ENCODE results near the gene ERC2.
A peak's percentile ranks its signal among the peaks of the same experiment; 100 is the strongest.

Gene ERC2

DNA sequence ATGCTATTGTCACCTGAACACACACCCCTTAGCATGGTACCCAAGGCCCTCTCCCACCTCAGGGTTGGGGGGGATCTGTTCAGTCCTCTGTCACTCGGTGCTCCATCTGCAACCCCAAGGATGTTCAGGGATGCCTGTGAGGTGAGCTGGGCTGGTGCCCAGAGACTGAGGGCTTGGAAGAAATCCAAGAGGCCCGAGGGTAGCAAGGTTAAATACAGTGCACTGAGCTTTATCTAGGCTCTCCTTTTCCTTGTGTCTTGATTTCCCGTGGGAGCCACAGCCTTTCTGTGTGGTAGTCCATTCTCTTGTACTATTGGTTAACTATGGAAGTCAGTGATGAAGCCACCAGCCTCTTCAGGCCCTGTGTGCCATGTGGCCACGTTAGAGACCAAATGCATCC is 962.5 kb downstream of the ERC2 start (continued):
- TF ChIP-seq, protein P1, sequence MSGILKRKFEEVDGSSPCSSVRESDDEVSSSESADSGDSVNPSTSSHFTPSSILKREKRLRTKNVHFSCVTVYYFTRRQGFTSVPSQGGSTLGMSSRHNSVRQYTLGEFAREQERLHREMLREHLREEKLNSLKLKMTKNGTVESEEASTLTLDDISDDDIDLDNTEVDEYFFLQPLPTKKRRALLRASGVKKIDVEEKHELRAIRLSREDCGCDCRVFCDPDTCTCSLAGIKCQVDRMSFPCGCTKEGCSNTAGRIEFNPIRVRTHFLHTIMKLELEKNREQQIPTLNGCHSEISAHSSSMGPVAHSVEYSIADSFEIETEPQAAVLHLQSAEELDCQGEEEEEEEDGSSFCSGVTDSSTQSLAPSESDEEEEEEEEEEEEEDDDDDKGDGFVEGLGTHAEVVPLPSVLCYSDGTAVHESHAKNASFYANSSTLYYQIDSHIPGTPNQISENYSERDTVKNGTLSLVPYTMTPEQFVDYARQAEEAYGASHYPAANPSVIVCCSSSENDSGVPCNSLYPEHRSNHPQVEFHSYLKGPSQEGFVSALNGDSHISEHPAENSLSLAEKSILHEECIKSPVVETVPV (CRISPR knock-in tag; IDR thresholded peaks at IDR 0.05) = no peak

DNA sequence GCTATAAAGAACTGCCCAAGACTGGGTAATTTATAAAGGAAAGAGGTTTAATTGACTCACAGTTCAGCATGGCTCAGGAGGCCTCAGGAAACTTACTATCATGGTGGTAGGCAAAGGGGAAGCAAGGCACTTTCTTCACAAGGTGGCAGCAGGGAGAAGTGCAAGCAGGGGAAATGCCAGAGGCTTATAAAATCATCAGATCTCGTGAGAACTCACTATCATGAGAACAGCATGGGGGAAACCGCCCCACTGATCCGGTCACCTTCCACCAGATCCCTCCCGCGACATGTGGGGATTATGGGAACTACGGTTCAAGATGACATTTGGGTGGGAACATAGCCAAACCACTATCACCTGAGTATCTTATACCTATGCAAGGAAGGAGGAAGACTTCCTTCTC is 963.2 kb downstream of the ERC2 start:
- ATAC-seq = peak; percentile 76

DNA sequence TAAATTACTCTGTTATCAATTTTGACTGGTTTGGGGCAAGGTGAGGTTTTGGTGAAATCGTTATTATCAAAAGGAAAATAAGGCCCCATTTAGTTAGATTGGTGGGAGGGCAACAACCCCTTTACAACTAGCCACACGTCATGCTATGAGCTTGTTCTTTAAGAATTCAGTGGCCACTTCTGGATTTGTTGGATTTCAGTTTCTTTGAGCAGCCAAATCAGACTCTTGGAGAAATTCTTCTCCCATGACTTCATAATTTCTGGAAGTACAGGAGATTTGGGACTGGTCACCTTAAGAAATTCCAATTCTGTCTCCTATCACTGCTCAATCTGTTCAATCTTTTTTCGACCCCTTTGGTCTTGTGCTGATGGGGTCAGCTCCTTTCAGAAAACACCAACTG is 966.4 kb downstream of the ERC2 start:
- no peak for ATAC-seq

DNA sequence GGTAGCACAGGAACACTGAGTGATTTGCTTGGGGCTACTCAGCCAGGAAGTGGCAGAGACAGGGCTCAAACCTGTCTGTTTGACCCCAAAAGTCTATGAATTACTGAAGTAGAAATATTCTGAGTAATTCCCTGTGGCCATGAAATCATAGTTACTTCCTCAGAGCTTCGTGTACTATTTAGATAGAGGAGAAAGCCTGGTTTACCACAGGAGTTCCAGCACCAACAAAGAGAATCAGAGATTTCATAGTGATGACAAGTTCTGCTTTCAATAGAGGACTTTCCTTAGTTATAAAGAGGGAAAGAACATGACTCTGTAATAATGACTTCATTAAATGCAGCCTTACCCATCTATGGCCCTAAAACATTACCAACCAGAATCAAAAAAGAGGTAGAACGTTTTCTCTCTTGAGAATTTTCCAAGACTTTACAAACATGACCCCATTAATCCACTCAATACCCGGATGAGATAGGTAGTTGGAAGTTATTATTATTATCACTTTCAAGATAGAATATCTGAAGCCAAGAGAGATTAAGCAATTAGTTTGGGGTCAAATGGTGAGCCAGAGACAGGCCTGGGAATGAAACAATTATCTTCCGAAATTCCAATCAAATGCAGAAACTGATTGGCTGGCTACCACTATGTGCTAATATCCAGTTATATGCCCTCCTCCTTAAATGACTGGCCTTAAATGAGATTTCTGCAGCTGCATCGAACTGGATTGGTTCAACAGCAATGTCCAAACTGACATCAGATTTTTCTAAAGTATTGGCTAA is 967.5 kb downstream of the ERC2 start:
- no peak for ATAC-seq
- TF ChIP-seq, protein P1 (CRISPR knock-in tag; IDR thresholded peaks at IDR 0.05) = no peak
- TF ChIP-seq ZNF8 (CRISPR knock-in tag; IDR thresholded peaks at IDR 0.05) (no peak), ARNTL (CRISPR knock-in tag; IDR thresholded peaks at IDR 0.05; ENCODE audit: borderline replicate concordance, low read depth) (no peak), SNAI2 (CRISPR knock-in tag; IDR thresholded peaks at IDR 0.05) (no peak), BACH2 (CRISPR knock-in tag; IDR thresholded peaks at IDR 0.05; ENCODE audit: borderline replicate concordance) (no peak), CSDC2 (CRISPR knock-in tag; IDR thresholded peaks at IDR 0.05) (no peak), OSR1 (CRISPR knock-in tag; IDR thresholded peaks at IDR 0.05) (no peak), ZFP30 (CRISPR knock-in tag; IDR thresholded peaks at IDR 0.05) (no peak), GLIS3 (CRISPR knock-in tag; IDR thresholded peaks at IDR 0.05) (no peak), ZFP3 (CRISPR knock-in tag; IDR thresholded peaks at IDR 0.05) (no peak), ISL1 (CRISPR knock-in tag; IDR thresholded peaks at IDR 0.05) (no peak), ZNF70 (CRISPR knock-in tag; IDR thresholded peaks at IDR 0.05) (no peak), ZNF565 (CRISPR knock-in tag; conservative IDR thresholded peaks at IDR 0.05; ENCODE audit: low read depth) (no peak), PPARA (CRISPR knock-in tag; IDR thresholded peaks at IDR 0.05; ENCODE audit: borderline replicate concordance) (no peak), ZC3H10 (CRISPR knock-in tag; IDR thresholded peaks at IDR 0.05) (no peak)
- TF ChIP-seq, protein P2, sequence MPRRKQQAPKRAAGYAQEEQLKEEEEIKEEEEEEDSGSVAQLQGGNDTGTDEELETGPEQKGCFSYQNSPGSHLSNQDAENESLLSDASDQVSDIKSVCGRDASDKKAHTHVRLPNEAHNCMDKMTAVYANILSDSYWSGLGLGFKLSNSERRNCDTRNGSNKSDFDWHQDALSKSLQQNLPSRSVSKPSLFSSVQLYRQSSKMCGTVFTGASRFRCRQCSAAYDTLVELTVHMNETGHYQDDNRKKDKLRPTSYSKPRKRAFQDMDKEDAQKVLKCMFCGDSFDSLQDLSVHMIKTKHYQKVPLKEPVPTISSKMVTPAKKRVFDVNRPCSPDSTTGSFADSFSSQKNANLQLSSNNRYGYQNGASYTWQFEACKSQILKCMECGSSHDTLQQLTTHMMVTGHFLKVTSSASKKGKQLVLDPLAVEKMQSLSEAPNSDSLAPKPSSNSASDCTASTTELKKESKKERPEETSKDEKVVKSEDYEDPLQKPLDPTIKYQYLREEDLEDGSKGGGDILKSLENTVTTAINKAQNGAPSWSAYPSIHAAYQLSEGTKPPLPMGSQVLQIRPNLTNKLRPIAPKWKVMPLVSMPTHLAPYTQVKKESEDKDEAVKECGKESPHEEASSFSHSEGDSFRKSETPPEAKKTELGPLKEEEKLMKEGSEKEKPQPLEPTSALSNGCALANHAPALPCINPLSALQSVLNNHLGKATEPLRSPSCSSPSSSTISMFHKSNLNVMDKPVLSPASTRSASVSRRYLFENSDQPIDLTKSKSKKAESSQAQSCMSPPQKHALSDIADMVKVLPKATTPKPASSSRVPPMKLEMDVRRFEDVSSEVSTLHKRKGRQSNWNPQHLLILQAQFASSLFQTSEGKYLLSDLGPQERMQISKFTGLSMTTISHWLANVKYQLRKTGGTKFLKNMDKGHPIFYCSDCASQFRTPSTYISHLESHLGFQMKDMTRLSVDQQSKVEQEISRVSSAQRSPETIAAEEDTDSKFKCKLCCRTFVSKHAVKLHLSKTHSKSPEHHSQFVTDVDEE (CRISPR knock-in tag; IDR thresholded peaks at IDR 0.05) = no peak
- TF ChIP-seq, protein P3, sequence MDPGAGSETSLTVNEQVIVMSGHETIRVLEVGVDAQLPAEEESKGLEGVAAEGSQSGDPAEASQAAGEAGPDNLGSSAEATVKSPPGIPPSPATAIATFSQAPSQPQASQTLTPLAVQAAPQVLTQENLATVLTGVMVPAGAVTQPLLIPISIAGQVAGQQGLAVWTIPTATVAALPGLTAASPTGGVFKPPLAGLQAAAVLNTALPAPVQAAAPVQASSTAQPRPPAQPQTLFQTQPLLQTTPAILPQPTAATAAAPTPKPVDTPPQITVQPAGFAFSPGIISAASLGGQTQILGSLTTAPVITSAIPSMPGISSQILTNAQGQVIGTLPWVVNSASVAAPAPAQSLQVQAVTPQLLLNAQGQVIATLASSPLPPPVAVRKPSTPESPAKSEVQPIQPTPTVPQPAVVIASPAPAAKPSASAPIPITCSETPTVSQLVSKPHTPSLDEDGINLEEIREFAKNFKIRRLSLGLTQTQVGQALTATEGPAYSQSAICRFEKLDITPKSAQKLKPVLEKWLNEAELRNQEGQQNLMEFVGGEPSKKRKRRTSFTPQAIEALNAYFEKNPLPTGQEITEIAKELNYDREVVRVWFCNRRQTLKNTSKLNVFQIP (CRISPR knock-in tag; IDR thresholded peaks at IDR 0.05; ENCODE audit: borderline replicate concordance, low read depth) = no peak
- TF ChIP-seq, protein P4, sequence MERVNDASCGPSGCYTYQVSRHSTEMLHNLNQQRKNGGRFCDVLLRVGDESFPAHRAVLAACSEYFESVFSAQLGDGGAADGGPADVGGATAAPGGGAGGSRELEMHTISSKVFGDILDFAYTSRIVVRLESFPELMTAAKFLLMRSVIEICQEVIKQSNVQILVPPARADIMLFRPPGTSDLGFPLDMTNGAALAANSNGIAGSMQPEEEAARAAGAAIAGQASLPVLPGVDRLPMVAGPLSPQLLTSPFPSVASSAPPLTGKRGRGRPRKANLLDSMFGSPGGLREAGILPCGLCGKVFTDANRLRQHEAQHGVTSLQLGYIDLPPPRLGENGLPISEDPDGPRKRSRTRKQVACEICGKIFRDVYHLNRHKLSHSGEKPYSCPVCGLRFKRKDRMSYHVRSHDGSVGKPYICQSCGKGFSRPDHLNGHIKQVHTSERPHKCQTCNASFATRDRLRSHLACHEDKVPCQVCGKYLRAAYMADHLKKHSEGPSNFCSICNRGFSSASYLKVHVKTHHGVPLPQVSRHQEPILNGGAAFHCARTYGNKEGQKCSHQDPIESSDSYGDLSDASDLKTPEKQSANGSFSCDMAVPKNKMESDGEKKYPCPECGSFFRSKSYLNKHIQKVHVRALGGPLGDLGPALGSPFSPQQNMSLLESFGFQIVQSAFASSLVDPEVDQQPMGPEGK (CRISPR knock-in tag; IDR thresholded peaks at IDR 0.05; ENCODE audit: borderline replicate concordance) = no peak

More for the DNA sequence above, 966.4 kb downstream of the ERC2 start:
- TF ChIP-seq, protein P4 (CRISPR knock-in tag; IDR thresholded peaks at IDR 0.05; ENCODE audit: borderline replicate concordance) = no peak
- TF ChIP-seq, protein P3 (CRISPR knock-in tag; IDR thresholded peaks at IDR 0.05; ENCODE audit: borderline replicate concordance, low read depth) = no peak

Data from SK-N-SH treated with all-trans-retinoic acid at 6 μM for 48 hours (cell line).